Mesothelial cell of epicardium (in vitro differentiated cells): ENCODE results near the gene CCDC183. TPM values are rescaled to one million over a fixed set of nuclear protein-coding genes. Genes with fewer than 3 reads are reported as not detected.
"Not testable (repeated sequence)": the region's sequence is repeated elsewhere in the genome, so short reads cannot be mapped to it uniquely, and the experiment has no call there.

ENCODE experiments used
- DNase-seq, 2 experiments: peaks; one replicate each; pipeline ENCODE4 v3.0.0; 2021; ENCODE audit warnings: low spot score in 2 of 2; ENCODE audit not compliant: unreplicated experiment in 2 of 2
- H3K27ac Mint-ChIP-seq: 2 replicates; pipeline ENCODE4 v1.8.0; 2021; ENCODE audit warnings: mixed read lengths
- H3K27me3 Mint-ChIP-seq: 2 replicates; pipeline ENCODE4 v1.8.0; 2021; ENCODE audit warnings: low read depth, mixed read lengths
- H3K36me3 Mint-ChIP-seq: 2 replicates; pipeline ENCODE4 v1.8.0; 2021; ENCODE audit warnings: mixed read lengths
- H3K4me1 Mint-ChIP-seq: 2 replicates; pipeline ENCODE4 v1.8.0; 2021; ENCODE audit warnings: mixed read lengths
- H3K4me3 Mint-ChIP-seq: 2 replicates; pipeline ENCODE4 v1.8.0; 2021; ENCODE audit warnings: mild to moderate bottlenecking, moderate library complexity, mixed read lengths
- H3K9me3 Mint-ChIP-seq: 2 replicates; pipeline ENCODE4 v1.8.0; 2021; ENCODE audit warnings: mixed read lengths
- total RNA-seq: library from RNA; stranded (reverse); gene quantifications from 3 replicates; pipeline ENCODE4 v1.2.1, GENCODE V29; 2021
- TF ChIP-seq, protein P1 (sequence below): fragments of 200-600 bp; sonication (generic); IDR thresholded peaks from one replicate; pipeline ENCODE4 v1.5.0; 2021; ENCODE audit warnings: antibody characterized with exemption; ENCODE audit not compliant: unreplicated experiment

The CCDC183 gene
- total RNA-seq, 1 donor from 2014 or later: 25.1 TPM

DNA sequence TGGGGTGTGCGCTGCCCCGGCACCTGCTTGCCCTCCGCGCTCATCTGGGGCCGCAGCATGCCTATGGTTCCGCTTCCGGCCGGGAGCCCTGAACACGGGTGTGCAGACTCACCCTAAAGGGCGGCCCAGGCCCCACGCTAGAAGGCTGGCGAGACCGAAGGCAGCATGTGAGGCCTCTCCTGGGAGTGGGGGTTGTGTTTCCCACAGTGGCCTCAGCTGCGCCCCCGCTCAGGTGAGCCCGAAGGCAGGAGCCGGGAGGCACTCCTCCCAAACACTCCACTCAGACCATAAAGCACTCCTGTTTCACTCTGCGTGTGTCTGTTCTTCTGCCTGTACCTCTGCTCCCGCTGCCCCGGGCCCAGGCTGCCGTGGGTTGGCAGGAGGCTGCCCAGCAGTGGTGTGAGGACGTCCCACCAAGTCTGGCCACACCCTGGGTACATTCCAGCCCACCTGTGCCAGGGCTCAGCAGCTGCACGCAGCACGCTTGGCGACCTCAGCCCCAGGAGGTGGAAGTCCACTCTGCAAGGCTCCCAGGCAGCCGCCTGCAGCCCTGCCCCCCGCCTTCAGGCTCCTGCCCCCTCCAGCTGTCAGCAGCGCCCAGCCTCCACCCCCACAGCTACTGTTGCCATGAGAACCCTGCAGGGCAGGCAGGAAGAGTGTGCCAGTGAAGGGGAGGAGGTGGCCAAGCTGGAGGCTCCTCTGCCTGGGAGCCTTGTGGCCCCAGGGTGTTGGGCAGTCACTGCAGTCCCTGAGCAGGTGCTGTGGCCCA lies 44.9 kb downstream of the CCDC183 start:
- Mint-ChIP-seq H3K4me3 (no peak overlapping the region), H3K36me3 (peaks cover 4% of the 10 kb centered on the region), H3K9me3 (no peaks in the 10 kb centered on the region), H3K27ac (peak overlapping the region; percentile 83), H3K4me1 (peaks cover 19% of the 10 kb centered on the region), H3K27me3 (peaks cover 4% of the 10 kb centered on the region)
- TF ChIP-seq, protein P1, sequence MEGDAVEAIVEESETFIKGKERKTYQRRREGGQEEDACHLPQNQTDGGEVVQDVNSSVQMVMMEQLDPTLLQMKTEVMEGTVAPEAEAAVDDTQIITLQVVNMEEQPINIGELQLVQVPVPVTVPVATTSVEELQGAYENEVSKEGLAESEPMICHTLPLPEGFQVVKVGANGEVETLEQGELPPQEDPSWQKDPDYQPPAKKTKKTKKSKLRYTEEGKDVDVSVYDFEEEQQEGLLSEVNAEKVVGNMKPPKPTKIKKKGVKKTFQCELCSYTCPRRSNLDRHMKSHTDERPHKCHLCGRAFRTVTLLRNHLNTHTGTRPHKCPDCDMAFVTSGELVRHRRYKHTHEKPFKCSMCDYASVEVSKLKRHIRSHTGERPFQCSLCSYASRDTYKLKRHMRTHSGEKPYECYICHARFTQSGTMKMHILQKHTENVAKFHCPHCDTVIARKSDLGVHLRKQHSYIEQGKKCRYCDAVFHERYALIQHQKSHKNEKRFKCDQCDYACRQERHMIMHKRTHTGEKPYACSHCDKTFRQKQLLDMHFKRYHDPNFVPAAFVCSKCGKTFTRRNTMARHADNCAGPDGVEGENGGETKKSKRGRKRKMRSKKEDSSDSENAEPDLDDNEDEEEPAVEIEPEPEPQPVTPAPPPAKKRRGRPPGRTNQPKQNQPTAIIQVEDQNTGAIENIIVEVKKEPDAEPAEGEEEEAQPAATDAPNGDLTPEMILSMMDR: no peak
- no peak for DNase-seq

DNA sequence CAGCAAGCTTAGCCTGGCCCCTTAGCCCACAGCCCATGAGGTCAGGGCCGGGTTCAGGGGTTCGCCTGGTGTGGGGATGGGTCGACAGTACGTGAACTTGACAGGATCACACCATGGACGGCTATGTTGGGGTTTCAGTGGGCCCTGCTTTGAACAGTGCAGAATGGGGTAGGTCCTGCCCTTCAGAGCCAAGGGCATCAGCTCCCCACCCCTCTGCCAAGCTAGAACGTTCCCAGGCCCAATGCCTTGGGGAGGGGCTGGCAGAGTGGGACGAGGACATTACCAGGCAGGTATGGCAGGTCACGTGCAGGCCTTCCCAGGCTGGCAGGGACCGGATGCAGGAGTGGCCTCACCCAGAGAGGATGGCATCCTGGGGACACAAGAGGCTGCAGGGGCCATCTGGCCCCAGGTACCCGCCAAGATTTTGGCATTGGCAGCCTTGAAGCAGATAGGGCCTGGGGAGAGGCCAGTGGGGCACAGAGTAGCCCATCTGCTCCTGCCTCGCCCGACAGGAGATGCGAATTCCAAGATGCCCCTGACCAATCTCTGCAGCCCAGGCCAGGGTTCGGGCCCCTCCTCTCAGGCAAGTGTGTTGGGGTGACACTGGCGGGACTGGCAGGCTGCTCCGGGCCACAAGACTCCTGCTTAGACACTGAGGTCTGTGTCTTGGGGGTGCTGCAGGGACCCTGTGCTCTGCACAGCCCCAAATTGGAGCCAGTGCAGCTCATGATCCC lies 45.7 kb downstream of the CCDC183 start:
- Mint-ChIP-seq H3K4me3 (peak overlapping the region; percentile 63), H3K4me1 (peaks cover 19% of the 10 kb centered on the region), H3K27ac (peak overlapping the region; percentile 30)
- not testable (repeated sequence) for H3K9me3 Mint-ChIP-seq, DNase-seq, H3K27me3 Mint-ChIP-seq, H3K36me3 Mint-ChIP-seq

DNA sequence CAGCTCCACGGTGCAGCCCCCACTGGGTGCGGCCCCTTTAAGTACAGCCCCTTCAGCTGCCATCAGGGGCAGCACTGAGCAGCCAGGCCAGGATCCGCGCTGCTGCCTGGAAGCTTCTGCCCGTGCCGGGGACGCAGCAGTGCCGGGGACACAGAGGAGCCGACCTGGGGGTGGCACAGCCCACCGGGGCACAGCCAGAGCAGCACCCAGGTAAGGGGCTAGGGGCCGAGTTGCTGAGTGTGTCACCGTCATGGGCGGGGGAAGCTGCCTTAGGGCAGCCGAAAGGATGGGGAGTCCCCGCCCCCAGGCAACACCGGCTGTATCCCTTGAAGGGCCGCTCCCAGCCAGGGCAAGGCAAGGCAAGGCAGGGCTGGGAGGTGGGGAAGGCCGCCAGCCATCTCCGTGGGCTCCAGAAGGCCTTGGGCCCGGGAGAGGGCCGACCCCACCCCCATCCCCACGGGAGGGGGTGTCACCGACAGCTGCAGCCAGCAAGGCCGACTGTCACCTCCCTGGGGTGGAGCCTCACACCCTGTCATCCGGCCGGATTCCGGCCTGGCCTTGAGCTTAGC lies 46.3 kb downstream of the CCDC183 start, which contains the start of gene AJM1:
TSS of gene AJM1 (plus strand) at position 99 of the 569 bp plus-strand sequence. CDS start 1,937 bp downstream, outside the sequence.
- H3K27ac Mint-ChIP-seq: peak within 1 kb of the TSS; percentile 30
- H3K36me3 Mint-ChIP-seq, H3K9me3 Mint-ChIP-seq: not testable (repeated sequence)
- peaks cover 11% of the 10 kb centered on the region for H3K27me3 Mint-ChIP-seq
- TF ChIP-seq, protein P1: peak; percentile 91
- DNase-seq: peak in 1 of 2 experiments; percentile 88
- peaks cover 20% of the 10 kb centered on the region for H3K4me1 Mint-ChIP-seq
- peak within 1 kb of the TSS; percentile 63 for H3K4me3 Mint-ChIP-seq

DNA sequence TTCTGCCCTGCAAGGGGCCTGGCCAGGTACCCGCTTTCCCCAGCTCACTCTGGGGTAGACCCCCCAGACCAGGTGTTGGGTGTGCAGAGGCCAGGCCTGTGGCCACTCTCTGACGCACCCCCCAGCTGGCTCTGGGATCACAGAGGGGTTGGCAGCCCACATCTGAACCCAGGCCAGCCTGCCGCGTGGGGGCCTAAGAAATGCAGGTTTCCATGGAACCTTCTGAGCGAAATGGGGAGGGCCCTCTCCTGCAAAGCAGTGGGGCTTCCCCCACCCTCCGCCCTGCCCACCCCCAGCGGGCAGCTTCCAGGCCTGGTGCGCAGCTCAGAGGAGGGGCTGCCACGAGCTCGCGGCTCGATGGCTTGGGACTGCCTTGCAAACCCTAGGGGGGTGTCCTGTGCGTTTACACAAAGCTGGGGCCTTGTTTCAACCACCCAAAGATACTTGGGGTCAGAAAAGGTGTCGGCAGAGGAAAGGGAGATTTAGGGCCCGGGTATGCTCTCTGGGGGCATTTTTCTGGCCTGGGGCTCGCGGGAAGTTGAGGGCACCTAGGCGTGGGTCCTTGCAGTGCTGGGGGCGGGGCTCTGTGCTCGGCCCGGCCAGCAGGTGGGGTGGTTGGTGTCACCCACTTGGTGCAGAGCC lies 47.1 kb downstream of the CCDC183 start:
- not testable (repeated sequence) for H3K36me3 Mint-ChIP-seq, H3K9me3 Mint-ChIP-seq, H3K27ac Mint-ChIP-seq, DNase-seq
- Mint-ChIP-seq H3K27me3 (peaks cover 16% of the 10 kb centered on the region), H3K4me3 (peak overlapping the region; percentile 26), H3K4me1 (peaks cover 20% of the 10 kb centered on the region)

DNA sequence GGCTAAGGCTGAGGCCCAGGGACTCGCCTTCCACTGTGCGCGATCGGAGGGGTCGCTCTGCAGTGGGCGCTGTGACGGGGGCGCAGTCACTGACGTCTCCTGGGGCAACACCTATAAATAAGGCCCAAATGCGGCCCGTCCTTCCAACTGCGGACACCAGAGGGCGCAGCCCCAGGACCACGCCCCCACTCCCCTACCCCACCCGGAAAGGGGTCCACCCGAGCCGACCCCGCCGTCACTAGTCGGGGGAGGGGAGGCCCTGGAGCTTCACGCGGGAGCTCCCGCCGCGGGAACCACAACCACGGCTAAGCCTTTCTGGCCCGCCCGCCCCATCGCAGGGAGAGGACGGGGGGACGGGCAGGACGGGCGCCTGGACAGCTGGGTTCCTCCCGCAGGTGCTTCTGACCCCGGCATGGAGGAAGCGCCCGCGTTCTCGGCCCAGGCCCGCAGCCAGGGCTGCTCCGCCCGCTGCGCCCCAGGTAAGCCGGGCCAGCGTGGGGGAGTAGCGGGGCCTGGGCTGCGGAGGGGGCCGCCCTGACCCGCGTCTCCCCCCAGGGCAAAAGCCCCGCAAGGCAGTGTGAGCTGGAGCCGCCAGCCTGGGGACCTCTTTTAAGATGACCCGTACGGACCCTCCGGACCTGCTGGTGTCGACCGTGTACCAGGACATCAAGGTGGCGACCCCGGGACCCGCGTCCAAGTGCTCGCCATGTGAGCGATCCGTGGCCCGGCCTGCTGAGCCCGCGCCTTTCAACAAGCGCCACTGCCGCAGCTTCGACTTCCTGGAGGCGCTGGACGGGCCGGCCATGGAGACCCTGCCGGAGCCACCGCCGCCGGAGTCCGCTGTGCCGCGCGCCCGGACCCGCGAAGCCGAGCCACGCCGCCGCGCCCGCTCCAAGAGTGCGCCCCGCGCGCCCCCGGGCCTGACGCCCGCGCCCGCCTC lies 47.9 kb downstream of the CCDC183 start:
- DNase-seq: peak in 1 of 2 experiments; percentile 68
- TF ChIP-seq, protein P1: peak; percentile 77
- H3K27ac Mint-ChIP-seq, H3K9me3 Mint-ChIP-seq, H3K36me3 Mint-ChIP-seq: not testable (repeated sequence)
- peaks cover 20% of the 10 kb centered on the region for H3K4me1 Mint-ChIP-seq
- peaks cover 16% of the 10 kb centered on the region for H3K27me3 Mint-ChIP-seq
- peak overlapping the region; percentile 26 for H3K4me3 Mint-ChIP-seq
